Prostate gland (tissue), 1 donor: ENCODE results near the gene CCSER1.

Experiments used
- POLR2A ChIP-seq: fragments of 450-650 bp; IDR thresholded peaks from one replicate; pipeline ENCODE4 v1.6.1; 2016; ENCODE audit warnings: antibody characterized with exemption, mild to moderate bottlenecking
- POLR2AphosphoS5 ChIP-seq: sonication (generic); formaldehyde crosslinking; IDR thresholded peaks from one replicate; pipeline ENCODE4 v1.6.1; 2017; ENCODE audit warnings: antibody characterized with exemption

DNA sequence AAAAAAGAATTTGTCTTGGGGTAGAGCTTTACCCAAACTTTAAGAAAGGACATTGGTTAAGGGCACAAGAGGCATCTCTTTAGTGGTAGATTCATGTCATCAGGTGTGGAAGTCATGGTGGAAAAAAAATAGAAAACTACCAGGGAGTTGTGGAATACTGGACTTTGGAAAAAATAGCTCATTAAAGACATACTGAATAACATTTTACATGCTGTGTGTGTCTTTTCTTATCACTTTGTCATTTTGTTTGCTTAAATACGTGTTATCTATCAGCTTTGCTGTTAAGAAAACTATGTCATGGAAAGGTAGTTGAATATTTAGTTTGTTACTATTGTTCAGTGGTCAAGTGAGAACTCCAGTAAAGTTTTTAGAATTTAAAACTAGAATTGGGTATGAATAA, 147.0 kb downstream of the CCSER1 start:
- TF ChIP-seq POLR2A, result no peak
- TF ChIP-seq POLR2AphosphoS5, result no peak
